Astrocyte (in vitro differentiated cells and primary cell): ENCODE data around the gene HECW1. TPM values are rescaled to one million over a fixed set of nuclear protein-coding genes. Genes with fewer than 3 reads are reported as not detected.

Source experiments
- DNase-seq: peaks from one replicate; pipeline ENCODE4 v3.0.0-alpha.2; 2010; ENCODE audit warnings: low read depth
- FAIRE-seq: peaks from 2 replicates; lab custom pipeline; 2011; peaks lifted over from hg19 to GRCh38; lab: Jason Lieb, UNC
- H2AFZ ChIP-seq: 2 replicates; pipeline ENCODE4 v1.6.0; 2012; ENCODE audit warnings: low read depth, low read length, inconsistent platforms
- H3K27ac ChIP-seq: 2 replicates; pipeline ENCODE4 v1.5.1; 2011; ENCODE audit warnings: low read depth, low read length, inconsistent platforms
- H3K27me3 ChIP-seq: 2 replicates; pipeline ENCODE4 v1.6.0; 2011; ENCODE audit warnings: low read length, inconsistent platforms; ENCODE audit not compliant: insufficient read depth
- H3K36me3 ChIP-seq: 2 replicates; pipeline ENCODE4 v1.5.1; 2011; ENCODE audit warnings: low read length, inconsistent platforms; ENCODE audit not compliant: insufficient read depth
- H3K4me1 ChIP-seq: 2 replicates; pipeline ENCODE4 v1.5.1; 2011; ENCODE audit warnings: low read length, inconsistent platforms; ENCODE audit not compliant: insufficient read depth
- H3K4me2 ChIP-seq: 2 replicates; pipeline ENCODE4 v1.6.0; 2012; ENCODE audit warnings: low read length, inconsistent platforms
- H3K4me3 ChIP-seq: 2 replicates; pipeline ENCODE4 v1.5.1; 2011; ENCODE audit warnings: low read depth, mild to moderate bottlenecking, low read length, inconsistent platforms; ENCODE audit not compliant: insufficient read depth
- H3K79me2 ChIP-seq: 2 replicates; pipeline ENCODE4 v1.6.0; 2012; ENCODE audit warnings: mild to moderate bottlenecking, low read length, inconsistent platforms; ENCODE audit not compliant: insufficient read depth
- H3K9ac ChIP-seq: 2 replicates; pipeline ENCODE4 v1.6.0; 2012; ENCODE audit warnings: mild to moderate bottlenecking, low read length, inconsistent platforms
- H3K9me3 ChIP-seq: 2 replicates; pipeline ENCODE4 v1.5.1; 2012; ENCODE audit warnings: low read depth, mild to moderate bottlenecking, low read length, inconsistent platforms; ENCODE audit not compliant: insufficient read depth
- H4K20me1 ChIP-seq: 2 replicates; pipeline ENCODE4 v1.6.0; 2012; ENCODE audit warnings: low read length, inconsistent platforms; ENCODE audit not compliant: insufficient read depth
- H3K27ac Mint-ChIP-seq: one replicate; pipeline ENCODE4 v1.8.0; 2021; ENCODE audit warnings: mild to moderate bottlenecking, mixed read lengths; ENCODE audit not compliant: unreplicated experiment
- H3K27me3 Mint-ChIP-seq: one replicate; pipeline ENCODE4 v1.8.0; 2021; ENCODE audit warnings: low read depth, mixed read lengths; ENCODE audit not compliant: unreplicated experiment
- H3K36me3 Mint-ChIP-seq: one replicate; pipeline ENCODE4 v1.8.0; 2021; ENCODE audit warnings: low read depth, mixed read lengths; ENCODE audit not compliant: unreplicated experiment
- H3K4me1 Mint-ChIP-seq: one replicate; pipeline ENCODE4 v1.8.0; 2021; ENCODE audit warnings: low read depth, mixed read lengths; ENCODE audit not compliant: unreplicated experiment
- H3K4me3 Mint-ChIP-seq: one replicate; pipeline ENCODE4 v1.8.0; 2021; ENCODE audit warnings: mild to moderate bottlenecking, moderate library complexity, mixed read lengths; ENCODE audit not compliant: unreplicated experiment
- H3K9me3 Mint-ChIP-seq: one replicate; pipeline ENCODE4 v1.8.0; 2021; ENCODE audit warnings: mild to moderate bottlenecking, mixed read lengths; ENCODE audit not compliant: unreplicated experiment
- EZH2 ChIP-seq: IDR thresholded peaks from 2 replicates; pipeline ENCODE4 v1.6.1; 2012; ENCODE audit warnings: mild to moderate bottlenecking, low read length, inconsistent platforms; ENCODE audit not compliant: insufficient read depth
- total RNA-seq: library from RNA; stranded (reverse); gene quantifications from 2 replicates; pipeline ENCODE4 v1.2.1, GENCODE V29; 2021
- TF ChIP-seq, protein P1 (sequence below): IDR thresholded peaks from 2 replicates; pipeline ENCODE4 v1.5.1; 2011; ENCODE audit warnings: low read depth, mild to moderate bottlenecking, inconsistent platforms, low read length, moderate library complexity; ENCODE audit not compliant: insufficient read depth

The HECW1 gene
- total RNA-seq, 1 donor from 2014 or later: 3.3 TPM

DNA sequence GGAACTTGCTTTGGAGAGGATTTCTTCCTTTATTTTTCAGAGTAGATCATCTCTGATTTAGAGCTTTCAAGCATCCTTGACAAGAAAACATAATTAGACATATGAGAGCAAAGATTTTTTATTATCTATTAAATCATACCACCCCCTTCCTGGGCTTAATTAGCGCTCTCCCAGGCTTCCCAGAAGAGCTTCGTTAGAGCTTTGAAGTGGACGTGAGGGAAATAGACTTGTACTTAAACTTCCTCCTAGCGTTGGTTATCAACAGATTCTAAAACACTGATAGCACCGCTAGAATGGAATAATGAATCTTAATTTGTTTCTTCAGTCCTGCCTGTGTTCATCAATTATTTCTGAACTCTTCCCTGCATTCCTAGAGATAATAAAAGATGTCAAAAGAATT lies 296.5 kb downstream of the HECW1 start:
- H3K27me3 ChIP-seq: no peaks in the 10 kb centered on the region
- Mint-ChIP-seq H3K4me1 (peaks cover 1% of the 10 kb centered on the region), H3K4me3 (no peak overlapping the region), H3K27ac (no peak overlapping the region), H3K36me3 (peaks cover 2% of the 10 kb centered on the region), H3K27me3 (no peaks in the 10 kb centered on the region), H3K9me3 (peaks cover 4% of the 10 kb centered on the region)
- H4K20me1 ChIP-seq: no peaks in the 10 kb centered on the region
- H2AFZ ChIP-seq: no peak overlapping the region
- H3K79me2 ChIP-seq: no peaks in the 10 kb centered on the region
- DNase-seq (no peak), FAIRE-seq (no peak)
- no peak overlapping the region for H3K27ac ChIP-seq
- H3K9me3 ChIP-seq: no peaks in the 10 kb centered on the region
- no peaks in the 10 kb centered on the region for H3K4me1 ChIP-seq
- no peaks in the 10 kb centered on the region for H3K36me3 ChIP-seq
- H3K9ac ChIP-seq: no peak overlapping the region
- H3K4me2 ChIP-seq: no peak overlapping the region
- H3K4me3 ChIP-seq: no peak overlapping the region
- no peak for TF ChIP-seq EZH2
- TF ChIP-seq, protein P1, sequence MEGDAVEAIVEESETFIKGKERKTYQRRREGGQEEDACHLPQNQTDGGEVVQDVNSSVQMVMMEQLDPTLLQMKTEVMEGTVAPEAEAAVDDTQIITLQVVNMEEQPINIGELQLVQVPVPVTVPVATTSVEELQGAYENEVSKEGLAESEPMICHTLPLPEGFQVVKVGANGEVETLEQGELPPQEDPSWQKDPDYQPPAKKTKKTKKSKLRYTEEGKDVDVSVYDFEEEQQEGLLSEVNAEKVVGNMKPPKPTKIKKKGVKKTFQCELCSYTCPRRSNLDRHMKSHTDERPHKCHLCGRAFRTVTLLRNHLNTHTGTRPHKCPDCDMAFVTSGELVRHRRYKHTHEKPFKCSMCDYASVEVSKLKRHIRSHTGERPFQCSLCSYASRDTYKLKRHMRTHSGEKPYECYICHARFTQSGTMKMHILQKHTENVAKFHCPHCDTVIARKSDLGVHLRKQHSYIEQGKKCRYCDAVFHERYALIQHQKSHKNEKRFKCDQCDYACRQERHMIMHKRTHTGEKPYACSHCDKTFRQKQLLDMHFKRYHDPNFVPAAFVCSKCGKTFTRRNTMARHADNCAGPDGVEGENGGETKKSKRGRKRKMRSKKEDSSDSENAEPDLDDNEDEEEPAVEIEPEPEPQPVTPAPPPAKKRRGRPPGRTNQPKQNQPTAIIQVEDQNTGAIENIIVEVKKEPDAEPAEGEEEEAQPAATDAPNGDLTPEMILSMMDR: no peak

DNA sequence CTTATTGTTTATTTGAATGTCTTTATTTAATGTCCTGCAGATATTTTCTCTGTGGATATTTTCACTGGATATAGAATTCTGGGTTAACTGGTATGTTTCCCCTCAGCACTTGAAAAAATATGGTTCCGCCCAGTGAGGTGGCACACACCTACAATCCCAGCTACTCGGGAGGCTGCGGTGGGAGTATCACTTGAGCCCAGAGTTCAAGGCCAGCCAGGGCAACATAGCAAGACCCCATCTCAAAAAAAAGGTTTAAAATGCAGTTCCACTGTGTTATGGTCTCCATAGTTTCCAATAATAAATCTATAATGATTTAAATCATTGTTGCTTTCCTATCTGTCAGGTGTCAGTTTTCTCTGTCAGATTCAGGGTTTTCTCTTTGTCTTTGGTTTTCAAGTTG lies 305.0 kb downstream of the HECW1 start:
- FAIRE-seq (no peak), DNase-seq (no peak)
- no peak overlapping the region for H3K27ac Mint-ChIP-seq
- no peaks in the 10 kb centered on the region for H3K27me3 Mint-ChIP-seq
- H3K79me2 ChIP-seq: no peaks in the 10 kb centered on the region
- no peaks in the 10 kb centered on the region for H3K4me1 Mint-ChIP-seq
- no peaks in the 10 kb centered on the region for H3K9me3 Mint-ChIP-seq
- H3K9ac ChIP-seq: no peak overlapping the region
- no peaks in the 10 kb centered on the region for H3K27me3 ChIP-seq
- peaks cover 2% of the 10 kb centered on the region for H3K36me3 Mint-ChIP-seq
- H2AFZ ChIP-seq: no peak overlapping the region
- H3K4me3 Mint-ChIP-seq: no peak overlapping the region
- no peak for TF ChIP-seq EZH2
- TF ChIP-seq, protein P1: no peak
- no peaks in the 10 kb centered on the region for H3K9me3 ChIP-seq
- no peak overlapping the region for H3K4me2 ChIP-seq
- H3K4me1 ChIP-seq: no peaks in the 10 kb centered on the region
- no peaks in the 10 kb centered on the region for H4K20me1 ChIP-seq
- H3K4me3 ChIP-seq: no peak overlapping the region
- no peak overlapping the region for H3K27ac ChIP-seq
- no peaks in the 10 kb centered on the region for H3K36me3 ChIP-seq

DNA sequence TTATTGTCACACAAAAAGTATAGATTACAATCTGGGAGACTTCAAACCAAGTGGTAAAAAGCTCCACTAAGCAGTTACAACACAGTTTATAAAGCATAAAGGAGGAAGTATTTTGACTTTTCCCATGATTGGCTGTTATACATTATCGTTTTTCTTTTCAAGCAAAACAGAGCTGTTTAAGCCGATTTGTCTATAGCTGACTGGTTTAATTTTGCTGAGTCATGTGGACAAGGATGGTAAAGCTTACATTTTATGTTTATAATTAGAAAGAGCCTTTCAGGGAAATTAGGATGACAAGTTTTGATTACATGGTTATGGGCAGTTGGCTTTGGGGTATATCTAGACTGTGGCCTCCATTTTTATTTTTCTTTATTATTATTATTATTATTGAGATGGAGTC lies 318.0 kb downstream of the HECW1 start:
- no peak for FAIRE-seq
- no peaks in the 10 kb centered on the region for H3K36me3 ChIP-seq
- Mint-ChIP-seq H3K27me3 (no peaks in the 10 kb centered on the region), H3K4me1 (peaks cover 15% of the 10 kb centered on the region), H3K9me3 (peaks cover 2% of the 10 kb centered on the region), H3K36me3 (no peaks in the 10 kb centered on the region), H3K27ac (no peak overlapping the region), H3K4me3 (no peak overlapping the region)
- no peaks in the 10 kb centered on the region for H3K79me2 ChIP-seq
- TF ChIP-seq, protein P1: no peak
- no peak for TF ChIP-seq EZH2
- H3K9ac ChIP-seq: no peak overlapping the region
- no peak for DNase-seq
- H2AFZ ChIP-seq: no peak overlapping the region
- no peaks in the 10 kb centered on the region for H4K20me1 ChIP-seq
- H3K27ac ChIP-seq: no peak overlapping the region
- no peak overlapping the region for H3K4me3 ChIP-seq
- no peak overlapping the region for H3K4me2 ChIP-seq
- H3K27me3 ChIP-seq: no peaks in the 10 kb centered on the region
- no peaks in the 10 kb centered on the region for H3K9me3 ChIP-seq
- no peaks in the 10 kb centered on the region for H3K4me1 ChIP-seq
